AG08395 (cell line): ENCODE measurements around the gene CEBPG.

ENCODE experiments used
- DNase-seq: peaks from one replicate; pipeline ENCODE4 v3.0.0; 2012; ENCODE audit warnings: mixed read lengths, low spot score

CEBPG gene

DNA sequence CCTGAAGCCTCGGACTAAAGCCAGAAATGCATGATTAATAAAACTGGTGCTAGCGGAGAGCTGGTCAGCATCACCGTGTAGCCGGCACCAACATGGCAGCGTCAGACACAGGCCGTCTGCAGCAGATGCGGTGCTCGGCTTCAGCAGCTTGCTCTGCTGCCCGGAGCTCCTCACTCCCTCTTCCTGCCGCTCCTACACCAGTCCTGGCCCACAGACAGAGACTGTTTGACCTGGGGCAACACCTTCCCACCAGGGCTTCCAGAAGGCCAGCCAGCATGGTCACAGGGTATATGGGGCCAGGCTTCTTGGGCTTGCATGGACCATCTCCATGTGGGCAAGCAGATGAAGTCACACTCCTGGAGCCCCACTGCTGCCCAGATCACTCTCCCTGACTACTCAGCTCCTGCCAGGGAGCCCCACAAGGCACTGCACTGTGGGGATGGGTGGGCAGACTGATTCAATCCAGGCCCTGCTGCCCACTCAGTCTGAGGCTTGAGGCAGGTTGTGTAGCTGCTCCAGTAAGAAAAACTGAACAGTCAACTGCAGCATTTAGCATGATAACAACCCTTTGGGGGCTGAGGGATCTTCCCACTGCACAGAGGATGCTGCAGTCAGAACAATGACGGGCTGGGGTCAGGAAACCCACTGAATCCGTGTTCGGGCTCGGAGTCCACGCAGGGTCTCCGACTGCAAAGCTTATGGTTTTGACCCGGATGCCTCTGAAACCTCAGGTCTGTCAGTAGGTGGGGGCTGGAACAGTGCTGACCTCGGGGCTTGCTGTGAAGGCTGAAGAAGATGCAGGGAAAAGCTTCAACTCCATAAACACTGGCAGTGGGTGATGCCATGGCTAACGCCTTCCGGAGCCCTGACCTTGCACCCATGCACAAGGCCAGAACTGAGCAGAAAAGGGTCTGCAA, 45.6 kb downstream of the CEBPG start:
- no peak for DNase-seq

DNA sequence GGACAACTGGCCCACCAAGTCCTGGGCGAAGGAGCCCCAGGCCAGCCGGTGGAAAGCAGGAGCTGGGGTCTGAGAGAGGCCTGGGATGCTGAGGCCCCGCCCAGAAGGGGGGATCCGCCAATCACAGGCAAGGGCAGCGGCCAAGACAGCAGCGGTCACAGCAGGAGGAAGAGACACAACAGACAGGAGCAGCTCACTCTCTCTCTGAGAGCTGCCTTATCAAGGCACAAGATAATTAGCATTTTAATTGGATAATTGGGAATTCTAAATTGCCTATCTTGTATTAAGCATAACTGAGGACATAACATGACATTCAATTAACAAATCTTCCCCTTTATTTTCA, 46.2 kb downstream of the CEBPG start:
- DNase-seq = no peak

DNA sequence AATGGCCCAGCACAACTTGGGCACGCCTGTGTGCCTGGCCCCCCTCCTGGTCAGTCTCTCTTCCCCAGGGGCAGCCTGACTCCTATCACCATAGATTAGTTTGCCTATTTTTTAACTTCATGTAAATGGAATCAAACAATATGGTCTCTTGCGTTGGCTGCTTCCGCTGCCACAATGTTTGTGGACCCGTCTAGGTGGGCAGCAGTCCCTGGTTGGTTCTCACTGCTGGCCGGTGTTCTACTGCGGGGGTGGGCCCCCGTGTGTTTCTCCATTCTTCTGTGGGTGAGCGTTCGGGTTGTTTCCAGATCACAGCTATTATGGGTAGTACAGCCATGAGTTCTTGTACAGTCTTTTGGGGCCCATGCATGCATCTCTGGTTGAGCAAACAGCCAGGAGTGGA, 47.3 kb downstream of the CEBPG start:
- DNase-seq = no peak

DNA sequence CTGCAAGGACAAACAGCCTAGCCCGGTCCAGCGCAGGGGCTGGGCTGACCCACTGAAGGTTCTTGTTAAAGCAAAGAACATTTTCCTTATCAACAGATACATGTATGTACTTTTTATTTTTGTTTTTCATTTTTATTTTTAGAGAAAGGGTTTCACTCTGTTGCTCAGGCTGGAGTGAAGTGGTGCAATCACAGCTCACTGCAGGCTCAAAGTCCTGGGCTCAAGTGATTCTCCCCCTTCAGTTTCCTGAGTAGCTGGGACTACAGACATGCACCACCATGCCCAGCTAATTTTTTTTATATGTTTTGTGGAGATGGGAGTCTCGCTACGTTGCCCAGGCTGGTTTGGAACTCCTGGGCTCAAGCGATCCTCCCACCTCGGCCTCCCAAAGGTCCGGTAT, 47.9 kb downstream of the CEBPG start:
- DNase-seq = no peak

DNA sequence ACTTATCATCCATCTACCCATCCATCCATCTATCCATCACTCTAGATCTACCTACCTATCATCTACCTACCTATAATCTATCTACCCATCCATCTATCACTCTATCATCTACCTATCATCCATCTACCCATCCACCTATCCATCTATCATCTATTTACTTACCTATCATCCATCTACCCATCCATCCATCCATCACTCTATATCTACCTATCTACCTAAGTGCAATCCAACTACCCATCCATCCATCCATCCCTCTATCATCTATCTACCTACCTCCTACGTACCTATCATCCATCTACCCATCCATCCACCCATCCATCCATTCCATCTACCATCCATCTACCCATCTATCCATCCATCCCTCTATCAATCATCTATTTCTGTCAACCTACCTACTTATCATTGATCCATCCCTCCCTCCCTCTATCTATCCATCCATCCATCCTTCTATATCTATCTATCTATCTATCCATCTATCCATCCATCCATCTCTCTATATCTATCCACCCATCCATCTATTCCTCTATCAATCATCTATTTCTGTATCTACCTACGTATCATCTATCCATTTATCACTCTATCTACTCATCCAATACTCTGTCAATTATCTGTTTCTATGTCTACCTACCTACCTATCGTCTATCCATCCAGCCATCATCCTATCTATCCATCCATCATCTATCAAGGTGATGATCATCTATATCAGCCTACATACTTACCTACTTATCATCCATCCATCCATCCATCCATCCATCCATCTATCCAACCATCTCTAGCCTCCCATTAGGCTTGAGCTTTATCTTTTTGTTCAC, 49.1 kb downstream of the CEBPG start:
- no peak for DNase-seq

DNA sequence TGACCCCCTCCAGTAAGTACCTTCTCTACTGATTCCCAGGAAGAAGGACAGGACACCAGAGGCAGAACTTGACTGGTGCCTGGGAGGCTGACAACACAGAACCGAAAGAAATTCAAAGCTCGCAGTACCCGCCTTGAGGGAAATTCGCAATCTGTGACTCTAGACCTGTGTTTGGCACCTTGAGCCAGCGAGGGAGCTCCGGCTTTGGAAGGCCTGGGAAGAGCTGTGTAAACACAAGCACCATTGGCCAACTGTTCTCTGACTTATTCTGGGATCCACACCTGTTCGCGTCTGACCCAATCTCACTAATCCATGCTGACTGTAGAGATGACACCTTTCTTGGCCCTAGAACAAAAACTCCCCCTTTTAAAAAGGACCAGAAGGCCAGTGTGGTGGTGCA, 50.7 kb downstream of the CEBPG start:
- DNase-seq = no peak

DNA sequence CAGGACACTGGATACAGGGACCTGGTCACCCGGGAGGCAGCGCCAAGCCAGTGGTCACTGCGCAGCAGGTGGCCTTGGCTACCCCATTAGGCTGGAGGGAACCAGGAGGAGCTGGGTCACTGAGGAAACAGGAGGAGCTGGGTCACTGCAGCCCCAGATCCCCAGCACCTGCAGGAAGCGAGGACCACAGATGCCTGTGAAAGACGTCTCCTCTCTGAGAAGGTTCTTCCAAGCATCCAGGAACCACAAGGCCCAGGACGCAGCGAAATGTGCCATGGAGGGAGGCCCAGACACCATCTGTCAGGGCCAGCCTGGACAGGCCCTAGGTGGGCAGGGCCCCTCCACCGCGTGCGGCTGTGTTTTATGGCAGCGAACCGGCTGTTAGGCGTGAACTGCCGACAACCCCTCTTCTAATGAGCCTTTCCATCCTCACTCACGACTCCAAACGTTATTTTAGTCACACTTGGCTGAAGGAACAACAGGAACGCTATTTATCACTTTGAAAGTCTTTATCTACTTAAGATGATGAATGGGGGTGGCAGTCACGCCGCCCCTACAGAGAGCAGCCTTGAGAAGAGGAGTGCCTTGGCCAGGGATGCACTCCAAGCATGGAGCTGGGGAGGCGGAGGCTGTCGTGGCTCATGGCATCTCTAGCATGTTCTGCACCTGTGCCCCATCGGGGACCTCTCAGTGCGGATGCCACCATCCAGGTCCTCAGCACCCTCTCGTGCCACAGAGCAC, 53.3 kb downstream of the CEBPG start:
- no peak for DNase-seq

DNA sequence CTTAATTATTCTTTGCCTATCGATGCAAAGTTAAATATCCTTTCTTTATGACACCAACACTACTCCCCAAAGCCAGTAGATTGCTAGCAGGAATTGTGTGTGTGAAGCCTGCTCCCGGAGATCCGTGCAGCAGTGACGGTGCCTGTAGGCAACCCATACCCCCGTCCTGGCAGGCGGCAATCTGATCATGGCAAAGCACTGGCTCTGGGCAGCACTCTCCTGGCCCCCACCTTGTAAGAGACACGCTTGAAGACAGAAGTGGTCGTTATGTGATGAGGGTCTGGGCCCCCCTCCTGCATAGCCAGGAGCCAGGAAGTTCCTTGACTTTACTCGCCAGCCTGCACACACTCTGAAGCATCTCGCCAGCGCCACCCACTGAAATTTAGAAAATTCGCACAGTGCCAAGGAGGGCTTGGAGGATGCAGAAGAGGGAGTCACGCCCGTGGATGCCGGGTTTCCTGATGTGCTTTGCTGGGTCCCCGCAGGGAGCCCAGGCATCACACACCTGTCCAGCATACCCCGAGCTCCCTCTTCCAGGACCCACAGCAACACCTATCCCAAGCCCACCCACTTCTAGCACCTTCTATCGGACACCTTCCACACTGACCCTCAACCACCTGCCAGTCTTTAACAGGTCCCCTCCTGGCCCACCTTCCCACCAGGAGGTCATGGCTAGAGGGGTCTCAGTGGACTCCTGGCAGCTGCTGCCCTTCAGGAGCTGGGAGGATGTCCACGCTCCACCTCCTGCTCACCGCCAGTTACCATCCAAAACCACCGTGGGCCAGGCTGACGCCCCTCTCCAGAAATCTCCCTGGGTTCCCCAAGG, 54.5 kb downstream of the CEBPG start:
- DNase-seq = no peak

DNA sequence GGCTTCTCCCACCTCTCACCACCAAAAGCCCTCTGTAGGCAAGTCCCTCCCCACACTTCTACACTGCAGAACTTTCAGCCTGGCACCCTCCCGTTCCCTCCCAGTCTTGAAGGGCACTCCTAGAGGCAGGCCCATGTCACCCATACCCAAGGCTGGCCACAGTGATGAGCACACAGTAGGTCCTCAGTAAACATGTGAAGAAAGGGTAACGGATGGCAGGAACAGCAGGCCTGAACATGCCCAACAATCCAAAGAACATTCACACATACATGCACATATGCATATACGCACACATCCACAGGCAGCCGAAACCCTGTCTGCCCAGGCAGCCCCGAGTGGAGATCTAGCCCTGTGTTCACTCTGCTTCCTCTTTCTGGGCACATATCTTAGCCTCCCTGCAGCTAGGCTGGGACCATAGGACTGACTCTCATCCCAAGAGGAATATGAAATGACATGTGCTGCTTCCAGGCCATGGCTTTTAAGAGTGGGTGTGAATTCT, 55.2 kb downstream of the CEBPG start:
- DNase-seq = no peak

DNA sequence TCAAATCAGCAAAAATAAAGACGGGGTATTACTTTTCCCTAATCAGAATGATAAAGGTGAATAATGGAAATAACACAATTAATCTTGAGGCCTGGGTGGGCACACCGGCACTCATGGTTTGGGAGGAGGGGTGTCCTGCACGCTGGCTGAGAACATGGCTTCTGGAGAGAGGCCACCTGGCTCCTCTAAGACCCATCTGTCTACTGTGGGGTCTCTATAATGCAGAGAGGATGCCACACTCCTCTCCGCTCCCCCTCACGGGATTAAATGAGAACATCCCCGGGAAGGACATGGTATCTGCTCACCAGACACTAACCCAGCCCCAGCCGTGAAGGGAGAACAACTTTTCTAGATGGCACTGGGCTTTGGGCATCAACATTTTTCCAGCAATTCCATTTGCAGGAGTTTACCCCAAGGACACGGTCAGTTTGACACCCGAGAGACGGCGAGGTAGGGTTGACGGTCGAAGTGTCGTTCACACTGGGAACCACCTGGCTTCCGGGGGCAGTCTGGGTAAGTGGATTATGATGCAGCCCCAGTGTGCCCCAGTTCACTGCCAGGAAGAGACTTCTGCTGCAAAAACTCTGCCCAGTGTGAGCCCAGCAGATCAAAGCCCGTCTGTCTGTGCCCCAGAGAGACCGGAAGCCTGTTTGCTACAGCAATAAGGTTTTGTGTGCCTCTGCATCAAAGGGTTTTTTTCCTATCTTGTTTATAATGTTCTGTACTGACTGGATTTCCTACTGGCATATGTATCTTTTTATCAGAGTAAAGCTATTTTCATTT, 56.6 kb downstream of the CEBPG start:
- DNase-seq = no peak

DNA sequence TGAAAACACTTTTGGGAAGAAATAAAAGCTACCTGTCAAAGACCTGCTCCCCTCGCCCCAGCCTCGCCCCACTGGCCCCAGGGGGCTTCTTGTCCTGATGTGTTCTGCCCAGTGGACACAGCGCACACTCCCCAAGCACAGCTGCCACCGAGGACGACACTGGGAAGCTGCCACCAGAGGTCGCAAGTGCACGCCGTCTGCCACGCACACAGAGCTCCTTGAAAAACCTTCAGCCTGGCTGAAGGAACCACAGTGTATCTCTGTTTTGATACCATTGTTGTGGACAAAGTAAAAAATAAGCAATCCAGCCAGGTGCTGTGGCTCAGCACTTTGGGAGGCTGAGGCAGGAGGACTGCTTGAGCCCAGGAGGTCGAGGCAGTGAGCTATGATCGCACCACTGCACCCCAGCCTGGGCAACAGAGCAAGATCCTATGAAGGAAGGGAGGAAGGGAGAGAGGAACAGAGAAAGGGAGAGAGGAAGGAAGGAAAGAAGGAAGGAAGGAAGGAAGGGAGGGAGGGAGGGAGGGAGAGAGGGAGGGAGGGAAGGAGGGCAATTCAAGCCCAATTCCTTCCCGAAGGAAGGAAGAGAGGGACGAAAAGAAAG, 57.3 kb downstream of the CEBPG start:
- peak; percentile 85 for DNase-seq

DNA sequence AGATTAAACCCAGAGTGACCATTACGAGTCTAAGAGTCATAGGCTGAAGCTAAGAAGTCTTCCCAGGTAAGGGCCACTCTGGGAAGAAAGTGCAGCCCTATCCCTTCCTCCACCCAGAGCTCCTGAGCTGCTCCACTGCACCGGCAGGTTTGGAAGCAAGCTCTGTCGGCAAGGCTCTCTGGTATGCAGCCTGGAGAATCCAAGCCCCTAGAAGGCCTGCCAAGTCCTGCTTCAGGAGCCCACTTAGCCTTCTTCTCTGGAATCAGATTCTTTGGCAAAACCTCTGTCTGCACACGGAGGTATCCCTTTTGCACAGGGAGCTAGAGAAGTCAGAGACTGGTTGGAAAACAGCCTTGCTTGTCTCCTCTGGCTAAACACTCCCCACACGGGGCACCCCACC, 58.5 kb downstream of the CEBPG start:
- no peak for DNase-seq
